ENCODE measurements around the gene AIFM3. TPM values are rescaled to one million over a fixed set of nuclear protein-coding genes. Genes with fewer than 3 reads are reported as not detected.

Gene AIFM3
- total and polyA plus RNA-seq, 2 of the 13 experiments (the other 11 are each of a cell fraction or from before 2014, with no cell fraction given): 9.0 to 15.3 TPM

DNA sequence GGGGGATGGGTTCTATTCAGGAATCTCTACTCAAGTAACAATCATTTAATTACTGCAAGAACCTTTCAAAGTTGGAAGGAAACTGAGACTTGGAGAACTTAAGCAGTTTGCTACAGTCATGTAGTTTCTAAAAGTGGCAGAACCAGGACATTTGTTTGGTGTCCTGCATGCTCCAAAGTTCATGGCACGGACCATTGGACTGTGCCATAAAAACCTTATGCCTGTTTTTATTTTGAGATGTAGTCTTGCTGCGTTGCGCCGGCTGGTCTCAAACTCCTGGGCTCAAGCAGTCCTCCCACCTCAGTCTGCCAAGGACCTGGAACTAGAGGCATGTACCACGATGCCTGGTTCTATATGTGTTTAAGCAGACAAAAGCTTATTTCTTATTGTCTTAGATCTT lies 18.6 kb upstream of the AIFM3 start (continued):
- TF ChIP-seq FOXO1 (CRISPR knock-in tag; IDR thresholded peaks at IDR 0.05) (no peak), ZNF672 (CRISPR knock-in tag; IDR thresholded peaks at IDR 0.05) (no peak), ZNF644 (CRISPR knock-in tag; IDR thresholded peaks at IDR 0.05; ENCODE audit: low read depth) (0 out of 2 replicates have a peak, but pooled peaks have one; percentile 25), ZNF124 (CRISPR knock-in tag; IDR thresholded peaks at IDR 0.05) (no peak), HNF4G (IDR thresholded peaks at IDR 0.05; ENCODE audit: borderline replicate concordance, low read depth, low read length) (0 out of 2 replicates have a peak, but pooled peaks have one; percentile 24), HNF4G (CRISPR knock-in tag; IDR thresholded peaks at IDR 0.05; ENCODE audit: borderline replicate concordance, low read depth) (no peak), ZNF747 (CRISPR knock-in tag; IDR thresholded peaks at IDR 0.05; ENCODE audit: borderline replicate concordance) (no peak), DPF2 (CRISPR knock-in tag; IDR thresholded peaks at IDR 0.05; ENCODE audit: borderline replicate concordance, low read depth) (no peak), POGZ (CRISPR knock-in tag; IDR thresholded peaks at IDR 0.05) (no peak)

- BruUV-seq (replicated peaks): no TSS peak
- H3K27ac ChIP-seq (ENCODE audit: extremely low read length, insufficient read depth, low read length): peak overlapping the region; percentile 82
- CTCF ChIA-PET (ENCODE audit: low intra/inter-chr PET ratio, low total read pairs): no interaction called here
- peaks cover 49% of the 10 kb centered on the region for H4K20me1 ChIP-seq (ENCODE audit: insufficient read depth, low read length)
- intact Hi-C loops (cut with micrococcal nuclease; ENCODE audit: unreplicated experiment): loop anchor here (2.0 kb wide), 1 partner anchor 64 kb away; no protein-coding TSS in a partner anchor
- no peak overlapping the region for H2AFZ ChIP-seq (ENCODE audit: low read length)
- H3K4me2 ChIP-seq (ENCODE audit: low read depth, low read length): peak overlapping the region; percentile 72
- no peak for ATAC-seq
- H3K36me3 ChIP-seq (replicated peaks in 1 of 2; ENCODE audit: control insufficient read depth in 1 of 2, insufficient read depth in 2 of 2, low read length in 2 of 2): peaks cover 6 to 34% of the 10 kb centered on the region in 2 experiments
- WGBS (ENCODE audit: low lambda C conversion rate): 67% methylated on average over 5 of the region's 5 CpGs
- peak overlapping the region in 1 of 3 experiments; percentile 35; a peak in 1 of 6 replicates for H3K4me3 ChIP-seq (replicated peaks in 1 of 3; ENCODE audit: insufficient read depth in 1 of 3, low read depth in 2 of 3, low read length in 3 of 3)
- peak overlapping the region; percentile 31 for H3K9ac ChIP-seq (ENCODE audit: insufficient read depth, low read depth, low read length)
- peaks cover 99% of the 10 kb centered on the region for H3K4me1 ChIP-seq (ENCODE audit: insufficient read depth, low read length)
- peaks cover 83% of the 10 kb centered on the region for H3K79me2 ChIP-seq (ENCODE audit: insufficient read depth, low read length)
- DNase-seq (ENCODE audit: low spot score): no peak
- H3K27me3 ChIP-seq (ENCODE audit: control insufficient read depth in 1 of 2, insufficient read depth in 2 of 2, low read length in 2 of 2): no peaks in the 10 kb centered on the region
- POLR2A ChIA-PET: no interaction called here
- H3K9me3 ChIP-seq (ENCODE audit: low read length): no peaks in the 10 kb centered on the region
- in situ Hi-C loops (cut with HindIII; ENCODE audit: extremely low pct_ligation_motif_present, low pct_unique_long_range_greater_than_20kb): no loop called here
- FAIRE-seq: no peak
- TF ChIP-seq, protein P1, sequence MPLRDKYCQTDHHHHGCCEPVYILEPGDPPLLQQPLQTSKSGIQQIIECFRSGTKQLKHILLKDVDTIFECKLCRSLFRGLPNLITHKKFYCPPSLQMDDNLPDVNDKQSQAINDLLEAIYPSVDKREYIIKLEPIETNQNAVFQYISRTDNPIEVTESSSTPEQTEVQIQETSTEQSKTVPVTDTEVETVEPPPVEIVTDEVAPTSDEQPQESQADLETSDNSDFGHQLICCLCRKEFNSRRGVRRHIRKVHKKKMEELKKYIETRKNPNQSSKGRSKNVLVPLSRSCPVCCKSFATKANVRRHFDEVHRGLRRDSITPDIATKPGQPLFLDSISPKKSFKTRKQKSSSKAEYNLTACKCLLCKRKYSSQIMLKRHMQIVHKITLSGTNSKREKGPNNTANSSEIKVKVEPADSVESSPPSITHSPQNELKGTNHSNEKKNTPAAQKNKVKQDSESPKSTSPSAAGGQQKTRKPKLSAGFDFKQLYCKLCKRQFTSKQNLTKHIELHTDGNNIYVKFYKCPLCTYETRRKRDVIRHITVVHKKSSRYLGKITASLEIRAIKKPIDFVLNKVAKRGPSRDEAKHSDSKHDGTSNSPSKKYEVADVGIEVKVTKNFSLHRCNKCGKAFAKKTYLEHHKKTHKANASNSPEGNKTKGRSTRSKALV (CRISPR knock-in tag; IDR thresholded peaks at IDR 0.05): no peak
- TF ChIP-seq ZMYM3 (CRISPR knock-in tag; IDR thresholded peaks at IDR 0.05): 0 out of 2 replicates have a peak, but pooled peaks have one; percentile 10
- peak; percentile 76 for TF ChIP-seq ZNF121 (CRISPR knock-in tag; IDR thresholded peaks at IDR 0.05)
- no peak for TF ChIP-seq GABPB1 (CRISPR knock-in tag; IDR thresholded peaks at IDR 0.05)
- TF ChIP-seq TBX3 (IDR thresholded peaks at IDR 0.05; ENCODE audit: borderline replicate concordance): no peak
These were observed 18.1 kb upstream of the AIFM3 start for GRCh38 chr22:20948989-20949388.
